Measurements from ENCODE around the gene TPD52L1. TPM values are rescaled to one million over a fixed set of nuclear protein-coding genes. Genes with fewer than 3 reads are reported as not detected.
A peak's percentile ranks its signal among the peaks of the same experiment; 100 is the strongest.

Gene TPD52L1
- total RNA-seq, 1 experiment from 2014 or later = 92.1 TPM

- DNase-seq (ENCODE audit: low read depth) = no peak
These were observed 55.2 kb downstream of the TPD52L1 start for GRCh38 chr6:125208625-125209249.

- no peak for DNase-seq (ENCODE audit: low read depth)
These were observed 57.1 kb downstream of the TPD52L1 start for GRCh38 chr6:125210667-125211066.

- DNase-seq (ENCODE audit: low read depth) = no peak
These were observed 57.8 kb downstream of the TPD52L1 start for GRCh38 chr6:125211352-125211751.

- DNase-seq (ENCODE audit: low read depth) = no peak
These were observed 58.8 kb downstream of the TPD52L1 start for GRCh38 chr6:125212377-125212776.

- DNase-seq (ENCODE audit: low read depth) = no peak
These were observed 60.4 kb downstream of the TPD52L1 start for GRCh38 chr6:125213939-125214338.

GRCh38 chr6:125215252-125215819 is 61.8 kb downstream of the TPD52L1 start:
- no peak for DNase-seq (ENCODE audit: low read depth)

GRCh38 chr6:125216015-125216414 is 62.4 kb downstream of the TPD52L1 start:
- no peak for DNase-seq (ENCODE audit: low read depth)

GRCh38 chr6:125217369-125217768 is 63.8 kb downstream of the TPD52L1 start:
- DNase-seq (ENCODE audit: low read depth) = no peak

- no peak for DNase-seq (ENCODE audit: low read depth)
These were observed 64.4 kb downstream of the TPD52L1 start for GRCh38 chr6:125217992-125218391.

GRCh38 chr6:125219361-125219895 is 65.9 kb downstream of the TPD52L1 start:
- DNase-seq (ENCODE audit: low read depth) = no peak

GRCh38 chr6:125220712-125221111 is 67.1 kb downstream of the TPD52L1 start:
- no peak for DNase-seq (ENCODE audit: low read depth)

GRCh38 chr6:125222531-125223455 is 69.2 kb downstream of the TPD52L1 start:
- no peak for DNase-seq (ENCODE audit: low read depth)

- DNase-seq (ENCODE audit: low read depth) = peak; percentile 55
These were observed 70.8 kb downstream of the TPD52L1 start for GRCh38 chr6:125224231-125224861.

- no peak for DNase-seq (ENCODE audit: low read depth)
These were observed 73.7 kb downstream of the TPD52L1 start for GRCh38 chr6:125227244-125227643.

GRCh38 chr6:125228981-125229479 is 75.5 kb downstream of the TPD52L1 start:
- DNase-seq (ENCODE audit: low read depth) = no peak

- DNase-seq (ENCODE audit: low read depth) = no peak
These were observed 77.1 kb downstream of the TPD52L1 start for GRCh38 chr6:125230674-125231073.

- DNase-seq (ENCODE audit: low read depth) = no peak
These were observed 77.6 kb downstream of the TPD52L1 start for GRCh38 chr6:125231133-125231532.

GRCh38 chr6:125231574-125232343 is 78.2 kb downstream of the TPD52L1 start:
- DNase-seq (ENCODE audit: low read depth) = peak; percentile 39

GRCh38 chr6:125232466-125232865 is 78.9 kb downstream of the TPD52L1 start:
- peak; percentile 32 for DNase-seq (ENCODE audit: low read depth)

GRCh38 chr6:125233202-125233601 is 79.6 kb downstream of the TPD52L1 start:
- DNase-seq (ENCODE audit: low read depth) = no peak
